Gastrocnemius medialis (tissue), 4 donors: ENCODE measurements around the gene UGT2B17.

Experiments used
- CTCF ChIP-seq, 5 experiments: fragments of 450-650 bp in 3 of 5; fragments of 200-600 bp in 2 of 5; sonication (generic) in 2 of 5; IDR thresholded peaks in 4 of 5; conservative IDR thresholded peaks in 1 of 5; 1 replicate in 4 of 5; 2 replicates in 1 of 5; pipeline ENCODE4 v1.5.1; 2016 to 2019; ENCODE audit warnings: antibody characterized with exemption in 5 of 5, mild to moderate bottlenecking in 3 of 5, moderate library complexity in 3 of 5
- POLR2A ChIP-seq, 2 donors: fragments of 450-650 bp; IDR thresholded peaks; one replicate each; pipeline ENCODE4 v1.6.1; 2017; ENCODE audit warnings: antibody characterized with exemption in 2 of 2, mild to moderate bottlenecking in 2 of 2, moderate library complexity in 2 of 2

- no peak for TF ChIP-seq POLR2A (IDR thresholded peaks at IDR 0.05)
- no peak for TF ChIP-seq CTCF (IDR thresholded peaks at IDR 0.05 in 4 of 5, conservative IDR thresholded peaks at IDR 0.05 in 1 of 5)
Measured at GRCh38 chr4:68518889-68519288, 57.2 kb downstream of the UGT2B17 start.
